GM23338 (cell line): Measurements from ENCODE around the gene ACSM6. TPM values are rescaled to one million over a fixed set of nuclear protein-coding genes. Genes with fewer than 3 reads are reported as not detected.

Source experiments
- ATAC-seq: fragments of 200-7000 bp; cut with Tn5 transposase; 3 replicates; pipeline ENCODE4 v1.9.1; 2020
- DNase-seq: peaks from one replicate; pipeline ENCODE4 v3.0.0-alpha.2; 2015; ENCODE audit warnings: low spot score
- H2AFZ ChIP-seq: fragments of 200-600 bp; sonication (generic); 2 replicates; pipeline ENCODE4 v1.8.0; 2016; ENCODE audit warnings: antibody characterized with exemption, mild to moderate bottlenecking, moderate library complexity
- H3F3A ChIP-seq: fragments of 200-600 bp; sonication (generic); replicated peaks from 2 replicates; pipeline ENCODE4 v1.8.0; 2017; ENCODE audit warnings: antibody characterized with exemption, mixed run types, low read depth
- H3K27ac ChIP-seq: fragments of 200-600 bp; sonication (generic); 2 replicates; pipeline ENCODE4 v1.6.1; 2016; ENCODE audit warnings: low read depth
- H3K27me3 ChIP-seq: fragments of 200-600 bp; sonication (generic); 2 replicates; pipeline ENCODE4 v1.8.0; 2016; ENCODE audit warnings: mild to moderate bottlenecking, mixed run types, moderate library complexity; ENCODE audit not compliant: insufficient read depth
- H3K36me3 ChIP-seq: fragments of 200-600 bp; sonication (generic); 2 replicates; pipeline ENCODE4 v1.8.0; 2016; ENCODE audit warnings: mild to moderate bottlenecking; ENCODE audit not compliant: insufficient read depth
- H3K4me1 ChIP-seq: fragments of 200-600 bp; sonication (generic); 2 replicates; pipeline ENCODE4 v1.8.0; 2016; ENCODE audit warnings: mild to moderate bottlenecking, moderate library complexity; ENCODE audit not compliant: insufficient read depth
- H3K4me2 ChIP-seq: fragments of 200-600 bp; sonication (generic); 2 replicates; pipeline ENCODE4 v1.7.1; 2017; ENCODE audit warnings: mixed run types
- H3K4me3 ChIP-seq: fragments of 200-600 bp; sonication (generic); 2 replicates; pipeline ENCODE4 v1.6.1; 2016; ENCODE audit warnings: mixed run types
- H3K79me2 ChIP-seq: fragments of 200-600 bp; sonication (generic); replicated peaks from 2 replicates; pipeline ENCODE4 v1.8.0; 2017; ENCODE audit warnings: mild to moderate bottlenecking; ENCODE audit not compliant: insufficient read depth
- H3K9me2 ChIP-seq: fragments of 200-600 bp; sonication (generic); 2 replicates; pipeline ENCODE4 v1.8.0; 2017; ENCODE audit not compliant: insufficient read depth
- H4K20me1 ChIP-seq: fragments of 200-600 bp; sonication (generic); replicated peaks from 2 replicates; pipeline ENCODE4 v1.8.0; 2017; ENCODE audit warnings: mild to moderate bottlenecking; ENCODE audit not compliant: insufficient read depth
- H3K27ac Mint-ChIP-seq: 2 replicates; pipeline ENCODE4 v1.8.0; 2020; ENCODE audit warnings: inconsistent platforms, mild to moderate bottlenecking, moderate library complexity, mixed read lengths
- H3K27me3 Mint-ChIP-seq: 3 replicates; pipeline ENCODE4 v1.8.0; 2022; ENCODE audit warnings: low read depth, mild to moderate bottlenecking, moderate library complexity, mixed read lengths, inconsistent platforms; ENCODE audit not compliant: insufficient read depth, poor library complexity
- H3K36me3 Mint-ChIP-seq: 3 replicates; pipeline ENCODE4 v1.8.0; 2021; ENCODE audit warnings: low read depth, mild to moderate bottlenecking, inconsistent platforms, moderate library complexity, mixed read lengths
- H3K4me1 Mint-ChIP-seq: 3 replicates; pipeline ENCODE4 v1.8.0; 2020; ENCODE audit warnings: mild to moderate bottlenecking, inconsistent platforms, mixed read lengths
- H3K4me3 Mint-ChIP-seq: 3 replicates; pipeline ENCODE4 v1.8.0; 2021; ENCODE audit warnings: moderate library complexity, mild to moderate bottlenecking, inconsistent platforms, mixed read lengths
- H3K9me3 Mint-ChIP-seq: 3 replicates; pipeline ENCODE4 v1.8.0; 2020; ENCODE audit warnings: moderate library complexity, mild to moderate bottlenecking, inconsistent platforms, mixed read lengths
- ETS1 ChIP-seq: IDR thresholded peaks from 2 replicates; pipeline ENCODE4 v1.6.1; 2016; ENCODE audit warnings: antibody characterized with exemption
- NANOG ChIP-seq: IDR thresholded peaks from 2 replicates; pipeline ENCODE4 v1.6.1; 2016; ENCODE audit warnings: antibody characterized with exemption, borderline replicate concordance
- POLR2AphosphoS5 ChIP-seq: IDR thresholded peaks from 2 replicates; pipeline ENCODE4 v1.6.1; 2016; ENCODE audit warnings: antibody characterized with exemption, low read depth
- STAT1 ChIP-seq: IDR thresholded peaks from one replicate; pipeline ENCODE4 v1.6.1; 2016; ENCODE audit warnings: antibody characterized with exemption; ENCODE audit not compliant: unreplicated experiment
- ZNF114 ChIP-seq: fragments of 250-450 bp; sonication (Bioruptor Pico); IDR thresholded peaks from 2 replicates; pipeline ENCODE4 v1.5.0; 2020; ENCODE audit warnings: mild to moderate bottlenecking, moderate library complexity
- ZNF331 ChIP-seq: fragments of 250-450 bp; sonication (Bioruptor Pico); IDR thresholded peaks from 2 replicates; pipeline ENCODE4 v1.5.0; 2020; ENCODE audit warnings: low read depth, mild to moderate bottlenecking, moderate library complexity
- polyA plus RNA-seq: library from polyadenylated mRNA; unstranded; fragments of >200 nt; fragmentation: Nextera tagmentation; extraction: Ambion mirVana; gene quantifications from 2 replicates; pipeline ENCODE4 v1.2.1, GENCODE V29; 2016
- total RNA-seq: library from RNA; depleted of rRNA; stranded (reverse); fragments of >200 nt; shearing (Covaris generic); gene quantifications from 2 replicates; pipeline ENCODE4 v1.2.3, GENCODE V29; 2014

Gene ACSM6
- total and polyA plus RNA-seq, 2 experiments from 2014 or later = 0.65 TPM; not detected in 1

GRCh38 chr10:95260909-95261552, 67.0 kb downstream of the ACSM6 start:
- Histone ChIP-seq H4K20me1 (no peaks in the 10 kb centered on the region), H3K36me3 (peaks cover 35% of the 10 kb centered on the region), H2AFZ (no peak overlapping the region), H3F3A (no peaks in the 10 kb centered on the region), H3K4me2 (no peak overlapping the region), H3K9me2 (no peaks in the 10 kb centered on the region), H3K4me1 (peaks cover 38% of the 10 kb centered on the region), H3K79me2 (peaks cover 21% of the 10 kb centered on the region), H3K4me3 (no peak overlapping the region), H3K27me3 (no peaks in the 10 kb centered on the region), H3K27ac (peak overlapping the region; percentile 45; the same call in 1 of the 2 replicates)
- TF ChIP-seq STAT1 = no peak
- TF ChIP-seq ZNF331 = no peak
- no peak for TF ChIP-seq POLR2AphosphoS5
- Mint-ChIP-seq H3K36me3 (peaks cover 77% of the 10 kb centered on the region), H3K9me3 (peaks cover 12% of the 10 kb centered on the region; the same call in 2 of the 3 replicates), H3K4me1 (peaks cover 42% of the 10 kb centered on the region), H3K4me3 (no peak overlapping the region), H3K27me3 (peaks cover 9% of the 10 kb centered on the region), H3K27ac (peak overlapping the region; percentile 79; the same call in 1 of the 2 replicates)
- ATAC-seq = no peak
- DNase-seq = no peak

GRCh38 chr10:95261926-95262325, 67.9 kb downstream of the ACSM6 start:
- Histone ChIP-seq H3F3A (no peaks in the 10 kb centered on the region), H3K27me3 (no peaks in the 10 kb centered on the region), H3K4me1 (peaks cover 42% of the 10 kb centered on the region), H3K36me3 (peaks cover 35% of the 10 kb centered on the region), H3K79me2 (peaks cover 12% of the 10 kb centered on the region), H3K4me3 (no peak overlapping the region), H2AFZ (no peak overlapping the region), H4K20me1 (no peaks in the 10 kb centered on the region), H3K27ac (no peak overlapping the region), H3K9me2 (no peaks in the 10 kb centered on the region), H3K4me2 (no peak overlapping the region)
- ATAC-seq (no peak), DNase-seq (no peak)
- H3K9me3 Mint-ChIP-seq = peaks cover 5% of the 10 kb centered on the region; the same call in 2 of the 3 replicates
- peaks cover 9% of the 10 kb centered on the region for H3K27me3 Mint-ChIP-seq
- no peak overlapping the region for H3K4me3 Mint-ChIP-seq
- peaks cover 75% of the 10 kb centered on the region for H3K36me3 Mint-ChIP-seq
- peaks cover 49% of the 10 kb centered on the region for H3K4me1 Mint-ChIP-seq
- H3K27ac Mint-ChIP-seq = no peak overlapping the region
- TF ChIP-seq ZNF114 (CRISPR knock-in tag) (no peak), STAT1 (no peak)

GRCh38 chr10:95262763-95263518, 68.9 kb downstream of the ACSM6 start:
- Mint-ChIP-seq H3K4me1 (peaks cover 49% of the 10 kb centered on the region), H3K27me3 (peaks cover 9% of the 10 kb centered on the region), H3K9me3 (peaks cover 1% of the 10 kb centered on the region; the same call in 2 of the 3 replicates), H3K4me3 (no peak overlapping the region; the same call in 2 of the 3 replicates), H3K27ac (peak overlapping the region; percentile 71; the same call in 1 of the 2 replicates), H3K36me3 (peaks cover 67% of the 10 kb centered on the region)
- TF ChIP-seq ZNF114 (CRISPR knock-in tag) (no peak), NANOG (no peak), ZNF331 (no peak), ETS1 (no peak), POLR2AphosphoS5 (no peak), STAT1 (no peak)
- H3K27ac ChIP-seq = 0 out of 2 replicates have a peak overlapping the region, but pooled peaks have one; percentile 7
- no peaks in the 10 kb centered on the region for H3K27me3 ChIP-seq
- no peaks in the 10 kb centered on the region for H3K9me2 ChIP-seq
- DNase-seq = no peak
- no peak overlapping the region for H3K4me2 ChIP-seq
- H3K79me2 ChIP-seq = peaks cover 8% of the 10 kb centered on the region; the same call in 1 of the 2 replicates
- H4K20me1 ChIP-seq = no peaks in the 10 kb centered on the region
- H3F3A ChIP-seq = no peaks in the 10 kb centered on the region
- no peak overlapping the region for H2AFZ ChIP-seq
- H3K4me1 ChIP-seq = peaks cover 47% of the 10 kb centered on the region
- H3K4me3 ChIP-seq = no peak overlapping the region
- ATAC-seq = no peak
- peaks cover 26% of the 10 kb centered on the region for H3K36me3 ChIP-seq
